Fibroblast of lung (primary cell): ENCODE data around the gene PFKFB2. TPM values are rescaled to one million over a fixed set of nuclear protein-coding genes. Genes with fewer than 3 reads are reported as not detected.

Experiments used
- DNase-seq, 2 donors: peaks; one replicate each; pipeline versions ENCODE4 v3.0.0 to v3.0.0-alpha.2; 2010; ENCODE audit warnings: low read depth in 2 of 2
- H2AFZ ChIP-seq: 2 replicates; pipeline ENCODE4 v1.5.1; 2012; ENCODE audit warnings: low read length, control low read depth, inconsistent platforms
- H3K27ac ChIP-seq: 2 replicates; pipeline ENCODE4 v1.5.1; 2011; ENCODE audit warnings: low read length, control low read depth; ENCODE audit not compliant: insufficient read depth
- H3K27me3 ChIP-seq: 2 replicates; pipeline ENCODE4 v1.5.1; 2011; ENCODE audit warnings: mild to moderate bottlenecking, low read length; ENCODE audit not compliant: control insufficient read depth, insufficient read depth
- H3K36me3 ChIP-seq: 2 replicates; pipeline ENCODE4 v1.5.1; 2011; ENCODE audit warnings: low read length; ENCODE audit not compliant: control insufficient read depth, insufficient read depth
- H3K4me1 ChIP-seq: 2 replicates; pipeline ENCODE4 v1.5.1; 2011; ENCODE audit warnings: low read length; ENCODE audit not compliant: control insufficient read depth, insufficient read depth; ENCODE audit errors: extremely low read depth
- H3K4me2 ChIP-seq: 2 replicates; pipeline ENCODE4 v1.5.1; 2011; ENCODE audit warnings: low read length, control low read depth; ENCODE audit not compliant: insufficient read depth; ENCODE audit errors: extremely low read depth
- H3K4me3 ChIP-seq, 4 experiments: fragments of 200-600 bp in 1 of 4; sonication (generic) in 1 of 4; replicated peaks in 1 of 4; 2 replicates each; pipeline ENCODE4 v1.5.1; 2011 to 2016; ENCODE audit warnings: low read length in 4 of 4, low read depth in 3 of 4, mild to moderate bottlenecking in 3 of 4, control low read depth in 2 of 4, inconsistent platforms in 1 of 4, mixed read lengths in 1 of 4; ENCODE audit not compliant: insufficient read depth in 1 of 4; ENCODE audit errors: control extremely low read depth in 1 of 4
- H3K79me2 ChIP-seq: 2 replicates; pipeline ENCODE4 v1.5.1; 2012; ENCODE audit warnings: mild to moderate bottlenecking, low read length, inconsistent platforms; ENCODE audit not compliant: control insufficient read depth, insufficient read depth
- H3K9ac ChIP-seq: 2 replicates; pipeline ENCODE4 v1.5.1; 2011; ENCODE audit warnings: mild to moderate bottlenecking, low read length, control low read depth; ENCODE audit not compliant: insufficient read depth
- H3K9me3 ChIP-seq: 2 replicates; pipeline ENCODE4 v1.5.1; 2012; ENCODE audit warnings: low read depth, low read length; ENCODE audit not compliant: control insufficient read depth, insufficient read depth
- H4K20me1 ChIP-seq: 2 replicates; pipeline ENCODE4 v1.5.1; 2011; ENCODE audit warnings: low read length; ENCODE audit not compliant: control insufficient read depth, insufficient read depth; ENCODE audit errors: extremely low read depth
- EZH2 ChIP-seq: IDR thresholded peaks from 2 replicates; pipeline ENCODE4 v1.5.1; 2012; ENCODE audit warnings: low read length, control low read depth, mild to moderate bottlenecking; ENCODE audit errors: missing control alignments
- polyA plus RNA-seq, 2 donors: library from polyadenylated mRNA; depleted of rRNA in 1 of 2; stranded (reverse) in 1 of 2; unstranded in 1 of 2; fragments of >200 nt; gene quantifications; 2 replicates each; pipeline ENCODE4 v1.2.1, GENCODE V29; 2011 to 2012; ENCODE audit warnings: missing spikeins in 1 of 2
- total RNA-seq: library from RNA; depleted of rRNA; stranded (reverse); fragments of >200 nt; gene quantifications from 2 replicates; pipeline ENCODE4 v1.2.1, GENCODE V29; 2014
- TF ChIP-seq, protein P1 (sequence below), 2 donors: IDR thresholded peaks in 1 of 2; conservative IDR thresholded peaks in 1 of 2; 1 replicate in 1 of 2; 2 replicates in 1 of 2; pipeline ENCODE4 v1.5.1; 2011 to 2012; ENCODE audit warnings: low read length in 2 of 2, control low read depth in 1 of 2, inconsistent platforms in 1 of 2, low read depth in 1 of 2, mild to moderate bottlenecking in 1 of 2

PFKFB2 gene
- total and polyA plus RNA-seq, 2 donors (not counting 1 experiment from before 2014, with no cell fraction given), result 3.2 to 7.6 TPM

DNA sequence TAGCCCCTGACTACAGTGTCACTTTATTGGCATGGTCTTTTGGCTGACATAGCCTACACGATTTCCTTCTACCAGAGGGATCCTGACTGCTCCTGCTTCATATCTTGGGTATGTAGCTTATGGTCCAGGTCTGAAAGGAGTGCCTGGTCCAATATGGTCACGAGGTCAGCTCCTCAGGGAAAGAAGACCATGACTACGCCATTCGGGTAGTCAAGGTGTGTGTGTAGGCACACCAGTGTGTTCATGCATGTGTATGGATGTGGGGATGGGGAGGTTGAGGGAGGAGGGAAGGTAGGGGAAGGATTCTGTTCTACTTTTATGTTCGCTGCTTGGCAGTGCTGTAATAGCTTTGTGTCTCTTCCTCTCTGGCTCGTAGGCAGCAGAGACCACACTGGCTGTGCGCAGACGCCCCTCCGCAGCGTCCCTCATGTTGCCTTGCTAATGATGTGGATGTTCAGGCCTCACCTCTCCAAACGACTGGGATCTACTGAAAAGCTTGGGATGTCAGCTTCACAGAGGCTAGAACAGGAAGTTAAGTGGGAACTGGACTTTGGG is 25.6 kb downstream of the PFKFB2 start:
- no peak for TF ChIP-seq EZH2
- TF ChIP-seq, protein P1, sequence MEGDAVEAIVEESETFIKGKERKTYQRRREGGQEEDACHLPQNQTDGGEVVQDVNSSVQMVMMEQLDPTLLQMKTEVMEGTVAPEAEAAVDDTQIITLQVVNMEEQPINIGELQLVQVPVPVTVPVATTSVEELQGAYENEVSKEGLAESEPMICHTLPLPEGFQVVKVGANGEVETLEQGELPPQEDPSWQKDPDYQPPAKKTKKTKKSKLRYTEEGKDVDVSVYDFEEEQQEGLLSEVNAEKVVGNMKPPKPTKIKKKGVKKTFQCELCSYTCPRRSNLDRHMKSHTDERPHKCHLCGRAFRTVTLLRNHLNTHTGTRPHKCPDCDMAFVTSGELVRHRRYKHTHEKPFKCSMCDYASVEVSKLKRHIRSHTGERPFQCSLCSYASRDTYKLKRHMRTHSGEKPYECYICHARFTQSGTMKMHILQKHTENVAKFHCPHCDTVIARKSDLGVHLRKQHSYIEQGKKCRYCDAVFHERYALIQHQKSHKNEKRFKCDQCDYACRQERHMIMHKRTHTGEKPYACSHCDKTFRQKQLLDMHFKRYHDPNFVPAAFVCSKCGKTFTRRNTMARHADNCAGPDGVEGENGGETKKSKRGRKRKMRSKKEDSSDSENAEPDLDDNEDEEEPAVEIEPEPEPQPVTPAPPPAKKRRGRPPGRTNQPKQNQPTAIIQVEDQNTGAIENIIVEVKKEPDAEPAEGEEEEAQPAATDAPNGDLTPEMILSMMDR (conservative IDR thresholded peaks at IDR 0.05 in 1 of 2, IDR thresholded peaks at IDR 0.05 in 1 of 2; ENCODE audit: low read depth in 1 of 2, low read length in 2 of 2), result no peak
- H3K79me2 ChIP-seq, result no peaks in the 10 kb centered on the region
- no peaks in the 10 kb centered on the region for H3K9me3 ChIP-seq
- no peaks in the 10 kb centered on the region for H3K36me3 ChIP-seq
- no peak overlapping the region for H3K4me2 ChIP-seq
- H2AFZ ChIP-seq, result no peak overlapping the region
- H3K27me3 ChIP-seq, result no peaks in the 10 kb centered on the region
- no peak overlapping the region for H3K4me3 ChIP-seq
- no peak for DNase-seq
- H3K27ac ChIP-seq, result no peak overlapping the region
- no peaks in the 10 kb centered on the region for H4K20me1 ChIP-seq
- no peaks in the 10 kb centered on the region for H3K4me1 ChIP-seq
- no peak overlapping the region for H3K9ac ChIP-seq

DNA sequence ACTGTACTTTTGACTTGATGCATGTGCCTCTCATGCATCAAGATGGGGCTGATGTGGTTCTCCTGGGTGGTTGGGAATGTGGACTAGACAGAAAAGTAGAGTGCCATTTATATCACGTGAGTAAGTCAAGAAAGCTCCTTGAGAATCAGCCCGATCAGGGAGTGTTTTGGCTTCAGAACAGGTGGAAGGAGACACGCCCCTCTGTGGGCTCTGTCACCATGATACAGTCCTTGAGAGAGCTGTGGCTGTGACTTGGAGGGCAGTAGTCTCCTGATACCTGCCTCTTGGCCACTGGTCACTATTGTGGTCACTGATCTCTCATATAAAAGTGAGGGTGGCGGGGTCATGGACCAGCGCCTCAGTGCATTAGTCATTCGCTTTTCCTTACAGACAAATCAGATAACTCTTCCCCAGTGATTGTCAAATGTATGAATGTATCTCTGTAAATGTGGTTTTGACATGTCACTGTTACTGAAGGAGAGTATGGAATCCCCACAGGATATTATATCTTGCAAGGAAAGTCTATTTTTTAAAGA is 26.7 kb downstream of the PFKFB2 start:
- Histone ChIP-seq H3K79me2 (no peaks in the 10 kb centered on the region), H3K4me2 (no peak overlapping the region), H3K4me3 (no peak overlapping the region), H3K9me3 (no peaks in the 10 kb centered on the region), H3K36me3 (no peaks in the 10 kb centered on the region), H3K27me3 (no peaks in the 10 kb centered on the region), H4K20me1 (no peaks in the 10 kb centered on the region), H3K4me1 (no peaks in the 10 kb centered on the region), H3K27ac (no peak overlapping the region), H2AFZ (no peak overlapping the region), H3K9ac (no peak overlapping the region)
- DNase-seq, result no peak
- no peak for TF ChIP-seq EZH2
- TF ChIP-seq, protein P1 (conservative IDR thresholded peaks at IDR 0.05 in 1 of 2, IDR thresholded peaks at IDR 0.05 in 1 of 2; ENCODE audit: low read depth in 1 of 2, low read length in 2 of 2), result no peak

DNA sequence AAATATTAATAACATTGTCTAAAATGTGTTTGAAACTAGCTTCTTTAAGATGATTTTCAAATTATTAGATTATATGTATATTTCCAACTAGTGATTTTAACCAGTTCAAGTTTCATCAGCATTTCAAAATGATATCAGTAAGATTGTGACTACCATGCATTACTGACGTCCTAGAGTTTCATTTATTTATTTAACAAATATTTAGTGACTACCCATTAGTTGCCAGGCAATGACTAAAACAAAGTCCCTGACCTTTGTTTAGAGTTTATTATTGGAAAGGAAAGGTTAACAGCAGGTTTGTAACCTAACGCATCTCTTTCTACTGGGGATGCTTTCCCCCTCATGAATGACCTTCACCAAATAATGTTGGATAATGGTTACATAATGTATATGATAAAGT is 28.0 kb downstream of the PFKFB2 start:
- H3K27ac ChIP-seq, result no peak overlapping the region
- no peaks in the 10 kb centered on the region for H3K36me3 ChIP-seq
- H3K27me3 ChIP-seq, result no peaks in the 10 kb centered on the region
- no peaks in the 10 kb centered on the region for H3K4me1 ChIP-seq
- no peak overlapping the region for H3K4me3 ChIP-seq
- H3K9ac ChIP-seq, result no peak overlapping the region
- no peaks in the 10 kb centered on the region for H4K20me1 ChIP-seq
- no peak overlapping the region for H2AFZ ChIP-seq
- H3K9me3 ChIP-seq, result no peaks in the 10 kb centered on the region
- H3K4me2 ChIP-seq, result no peak overlapping the region
- DNase-seq, result no peak
- TF ChIP-seq, protein P1 (conservative IDR thresholded peaks at IDR 0.05 in 1 of 2, IDR thresholded peaks at IDR 0.05 in 1 of 2; ENCODE audit: low read depth in 1 of 2, low read length in 2 of 2), result no peak
- TF ChIP-seq EZH2, result no peak
- H3K79me2 ChIP-seq, result no peaks in the 10 kb centered on the region
